Endothelial cell of umbilical vein (primary cell): ENCODE data around the gene ZSCAN5B.

Experiments
- EZH2 ChIP-seq: IDR thresholded peaks from 2 replicates; pipeline ENCODE4 v1.6.1; 2012; ENCODE audit warnings: borderline replicate concordance, low read depth, mild to moderate bottlenecking, moderate library complexity, low read length, inconsistent platforms; ENCODE audit not compliant: severe bottlenecking
- FOS ChIP-seq: IDR thresholded peaks from 2 replicates; pipeline ENCODE4 v1.6.1; 2011; ENCODE audit warnings: mild to moderate bottlenecking, low read length, moderate library complexity, borderline replicate concordance; ENCODE audit not compliant: insufficient read depth
- JUN ChIP-seq: IDR thresholded peaks from 2 replicates; pipeline ENCODE4 v1.6.1; 2011; ENCODE audit warnings: borderline replicate concordance, low read depth; ENCODE audit not compliant: insufficient read length, insufficient read depth
- MAX ChIP-seq: IDR thresholded peaks from 2 replicates; pipeline ENCODE4 v1.6.1; 2011; ENCODE audit not compliant: insufficient read depth, insufficient read length
- MYC ChIP-seq: IDR thresholded peaks from one replicate; pipeline ENCODE4 v1.6.1; 2011; ENCODE audit warnings: mild to moderate bottlenecking, low read depth, low read length
- POLR2A ChIP-seq: IDR thresholded peaks from 2 replicates; pipeline ENCODE4 v1.6.1; 2012; ENCODE audit warnings: low read depth, mild to moderate bottlenecking, control low read depth, low read length
- POLR2AphosphoS5 ChIP-seq: IDR thresholded peaks from 2 replicates; pipeline ENCODE4 v1.6.1; 2012; ENCODE audit warnings: low read depth, mild to moderate bottlenecking, control low read depth, low read length, moderate library complexity; ENCODE audit not compliant: insufficient read depth
- TF ChIP-seq, protein P1 (sequence below), 2 donors: IDR thresholded peaks; 1 replicate in 1 of 2; 2 replicates in 1 of 2; pipeline ENCODE4 v1.5.1; 2011; ENCODE audit warnings: low read length in 2 of 2, mild to moderate bottlenecking in 2 of 2, moderate library complexity in 2 of 2, control low read depth in 1 of 2, inconsistent platforms in 1 of 2, low read depth in 1 of 2; ENCODE audit not compliant: insufficient read depth in 1 of 2; ENCODE audit errors: extremely low read depth in 1 of 2

DNA sequence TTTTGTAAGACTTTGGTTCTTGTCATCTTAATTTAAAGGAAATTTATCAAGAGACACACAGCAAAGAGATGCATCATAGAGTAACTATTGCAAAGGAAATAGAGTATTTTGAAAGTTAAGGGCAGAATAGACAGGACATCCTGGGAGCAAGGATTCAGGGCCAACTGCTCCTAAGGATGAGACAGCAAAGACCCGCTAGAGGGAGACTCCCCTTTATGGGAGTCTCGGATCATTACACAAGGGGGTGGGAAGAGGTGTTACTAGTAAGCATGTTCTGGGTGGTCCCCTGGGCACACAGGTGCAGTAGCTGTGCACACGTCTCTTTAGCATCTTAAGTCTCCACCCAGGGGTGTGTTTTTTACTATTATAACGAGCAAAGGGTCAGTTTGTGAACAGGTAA lies 14.1 kb upstream of the ZSCAN5B start:
- TF ChIP-seq, protein P1, sequence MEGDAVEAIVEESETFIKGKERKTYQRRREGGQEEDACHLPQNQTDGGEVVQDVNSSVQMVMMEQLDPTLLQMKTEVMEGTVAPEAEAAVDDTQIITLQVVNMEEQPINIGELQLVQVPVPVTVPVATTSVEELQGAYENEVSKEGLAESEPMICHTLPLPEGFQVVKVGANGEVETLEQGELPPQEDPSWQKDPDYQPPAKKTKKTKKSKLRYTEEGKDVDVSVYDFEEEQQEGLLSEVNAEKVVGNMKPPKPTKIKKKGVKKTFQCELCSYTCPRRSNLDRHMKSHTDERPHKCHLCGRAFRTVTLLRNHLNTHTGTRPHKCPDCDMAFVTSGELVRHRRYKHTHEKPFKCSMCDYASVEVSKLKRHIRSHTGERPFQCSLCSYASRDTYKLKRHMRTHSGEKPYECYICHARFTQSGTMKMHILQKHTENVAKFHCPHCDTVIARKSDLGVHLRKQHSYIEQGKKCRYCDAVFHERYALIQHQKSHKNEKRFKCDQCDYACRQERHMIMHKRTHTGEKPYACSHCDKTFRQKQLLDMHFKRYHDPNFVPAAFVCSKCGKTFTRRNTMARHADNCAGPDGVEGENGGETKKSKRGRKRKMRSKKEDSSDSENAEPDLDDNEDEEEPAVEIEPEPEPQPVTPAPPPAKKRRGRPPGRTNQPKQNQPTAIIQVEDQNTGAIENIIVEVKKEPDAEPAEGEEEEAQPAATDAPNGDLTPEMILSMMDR (IDR thresholded peaks at IDR 0.05; ENCODE audit: extremely low read depth in 1 of 2, insufficient read depth in 1 of 2, low read depth in 1 of 2, low read length in 2 of 2), result no peak
- TF ChIP-seq POLR2A (no peak), EZH2 (no peak), MYC (no peak), POLR2AphosphoS5 (no peak), JUN (no peak), MAX (no peak), FOS (no peak)
